HG03469 (cell line): ENCODE data around the gene SPG7.
A peak's percentile ranks its signal among the peaks of the same experiment; 100 is the strongest.

Source experiments
- ATAC-seq: cut with Tn5 transposase; IDR thresholded peaks from one replicate; pipeline ENCODE4 v1.9.1; 2021; ENCODE audit warnings: mild to moderate bottlenecking, moderate library complexity, moderate number of reproducible peaks; ENCODE audit not compliant: unreplicated experiment

The SPG7 gene

GRCh38 chr16:89484923-89485679 is 23.1 kb upstream of the SPG7 start:
- ATAC-seq, result no peak

GRCh38 chr16:89485701-89486246 is 22.4 kb upstream of the SPG7 start:
- no peak for ATAC-seq

GRCh38 chr16:89489040-89489897 is 18.9 kb upstream of the SPG7 start:
- no peak for ATAC-seq

- no peak for ATAC-seq
Measured at GRCh38 chr16:89489898-89490438, 18.2 kb upstream of the SPG7 start.

- peak; percentile 68 for ATAC-seq
Measured at GRCh38 chr16:89490439-89491237, 17.6 kb upstream of the SPG7 start, which contains the start of gene ANKRD11. TSS of gene ANKRD11 (minus strand) at chr16:89490561. CDS start at chr16:89317019, 173,542 bp downstream.

- ATAC-seq, result no peak
Measured at GRCh38 chr16:89491238-89491869, 16.8 kb upstream of the SPG7 start.

- no peak for ATAC-seq
Measured at GRCh38 chr16:89491974-89492687, 16.1 kb upstream of the SPG7 start.

- ATAC-seq, result no peak
Measured at GRCh38 chr16:89493776-89494175, 14.4 kb upstream of the SPG7 start.

- no peak for ATAC-seq
Measured at GRCh38 chr16:89495121-89495520, 13.1 kb upstream of the SPG7 start.

- no peak for ATAC-seq
Measured at GRCh38 chr16:89498839-89499238, 9.4 kb upstream of the SPG7 start.

- no peak for ATAC-seq
Measured at GRCh38 chr16:89499767-89500166, 8.4 kb upstream of the SPG7 start.

GRCh38 chr16:89502081-89502843 is 5.9 kb upstream of the SPG7 start:
- ATAC-seq, result no peak

GRCh38 chr16:89504091-89504490 is 4.1 kb upstream of the SPG7 start:
- ATAC-seq, result no peak

- ATAC-seq, result peak; percentile 28
Measured at GRCh38 chr16:89505204-89506112, 2.7 kb upstream of the SPG7 start.

- no peak for ATAC-seq
Measured at GRCh38 chr16:89506113-89506504, 2.1 kb upstream of the SPG7 start.

GRCh38 chr16:89506791-89507191 is 1.4 kb upstream of the SPG7 start:
- ATAC-seq, result no peak

GRCh38 chr16:89507214-89507833 is 879 bp upstream of the SPG7 start:
- ATAC-seq, result no peak
